HG02759 (cell line): ENCODE measurements around the gene RTBDN.

ENCODE experiments used
- ATAC-seq: cut with Tn5 transposase; IDR thresholded peaks from one replicate; pipeline ENCODE4 v1.9.1; 2021; ENCODE audit warnings: mild to moderate bottlenecking, moderate library complexity; ENCODE audit not compliant: unreplicated experiment

Gene RTBDN

GRCh38 chr19:12834566-12834943, at the start of gene RTBDN:
Gene RTBDN (minus strand): TSS chr19:12834579. CDS start chr19:12829979, 4,600 bp downstream.
- no peak for ATAC-seq

GRCh38 chr19:12882589-12882988, 48.2 kb upstream of the RTBDN start:
- no peak for ATAC-seq

- ATAC-seq, result peak; percentile 88
Measured at GRCh38 chr19:12881172-12881808, 46.9 kb upstream of the RTBDN start, which contains the start of gene DNASE2. Gene DNASE2 (minus strand): TSS chr19:12881449. CDS start chr19:12881375, 74 bp downstream.

- ATAC-seq, result peak; percentile 22
Measured at GRCh38 chr19:12880551-12881171, 46.3 kb upstream of the RTBDN start.

GRCh38 chr19:12875086-12875485, 40.7 kb upstream of the RTBDN start:
- no peak for ATAC-seq

- ATAC-seq, result no peak
Measured at GRCh38 chr19:12873891-12874745, 39.7 kb upstream of the RTBDN start.

- no peak for ATAC-seq
Measured at GRCh38 chr19:12872941-12873890, 38.8 kb upstream of the RTBDN start.

GRCh38 chr19:12872255-12872654, 37.9 kb upstream of the RTBDN start:
- ATAC-seq, result no peak

- ATAC-seq, result no peak
Measured at GRCh38 chr19:12871681-12872080, 37.3 kb upstream of the RTBDN start.

- no peak for ATAC-seq
Measured at GRCh38 chr19:12868540-12869112, 34.2 kb upstream of the RTBDN start.

GRCh38 chr19:12867120-12868099, 33.0 kb upstream of the RTBDN start:
- peak; percentile 68 for ATAC-seq

- no peak for ATAC-seq
Measured at GRCh38 chr19:12866416-12867119, 32.2 kb upstream of the RTBDN start.

- ATAC-seq, result no peak
Measured at GRCh38 chr19:12865746-12866415, 31.5 kb upstream of the RTBDN start.

GRCh38 chr19:12864721-12865715, 30.6 kb upstream of the RTBDN start:
- ATAC-seq, result no peak

GRCh38 chr19:12864143-12864542, 29.8 kb upstream of the RTBDN start:
- ATAC-seq, result no peak

GRCh38 chr19:12859546-12859945, 25.2 kb upstream of the RTBDN start:
- ATAC-seq, result no peak
